HG02943 (cell line): ENCODE measurements around the gene GOSR1.
"Not testable (repeated sequence)": the region's sequence is repeated elsewhere in the genome, so short reads cannot be mapped to it uniquely, and the experiment has no call there.

Source experiments
- ATAC-seq: cut with Tn5 transposase; IDR thresholded peaks from one replicate; pipeline ENCODE4 v1.9.1; 2021; ENCODE audit warnings: mild to moderate bottlenecking, low read depth, moderate library complexity; ENCODE audit not compliant: unreplicated experiment

GOSR1 gene

GRCh38 chr17:30572651-30573554 lies 95.7 kb downstream of the GOSR1 start:
- ATAC-seq: not testable (repeated sequence)

- ATAC-seq: no peak
Observed at GRCh38 chr17:30573603-30574175, 96.5 kb downstream of the GOSR1 start.

- ATAC-seq: not testable (repeated sequence)
Observed at GRCh38 chr17:30574309-30574708, 97.1 kb downstream of the GOSR1 start.

- ATAC-seq: not testable (repeated sequence)
Observed at GRCh38 chr17:30574806-30575205, 97.6 kb downstream of the GOSR1 start.

GRCh38 chr17:30575648-30576325 lies 98.6 kb downstream of the GOSR1 start:
- not testable (repeated sequence) for ATAC-seq

GRCh38 chr17:30576326-30576861 lies 99.2 kb downstream of the GOSR1 start:
- no peak for ATAC-seq
